ENCODE results near the gene FSCB.

FSCB gene

DNA sequence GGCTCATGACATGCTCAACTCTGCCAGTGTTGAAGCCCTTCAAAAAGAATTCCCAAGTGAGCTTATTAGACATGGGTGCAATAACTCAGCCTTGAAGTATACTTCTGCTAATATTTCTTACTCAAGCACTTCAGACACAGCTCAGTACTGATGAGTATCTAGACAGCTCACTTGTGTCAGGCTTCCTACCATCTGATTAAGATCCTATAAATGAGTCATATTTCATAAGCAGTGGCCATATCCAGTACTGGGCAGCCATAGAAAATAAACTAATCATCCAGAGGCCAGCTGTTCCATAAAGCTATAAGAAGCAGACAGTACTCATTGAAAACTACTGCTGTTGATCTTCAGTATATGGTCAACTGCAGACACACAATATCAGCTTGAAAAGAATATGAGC, 12.9 kb downstream of the FSCB start:
- Histone ChIP-seq H2AFZ (ENCODE audit: low read length) (no peak overlapping the region), H4K20me1 (ENCODE audit: insufficient read depth, low read length) (no peaks in the 10 kb centered on the region), H3K79me2 (ENCODE audit: low read length) (no peaks in the 10 kb centered on the region), H3K27me3 (replicated peaks; ENCODE audit: insufficient read depth, low read length) (no peaks in the 10 kb centered on the region), H3K9ac (ENCODE audit: low read length) (no peak overlapping the region), H3K27ac (ENCODE audit: low read length) (no peak overlapping the region), H3K9me3 (replicated peaks; ENCODE audit: insufficient read depth, low read length) (no peaks in the 10 kb centered on the region), H3K4me3 (ENCODE audit: low read length) (no peak overlapping the region), H3F3A (ENCODE audit: insufficient read depth, low read length) (no peaks in the 10 kb centered on the region), H3K4me1 (ENCODE audit: low read length) (no peaks in the 10 kb centered on the region), H3K4me2 (ENCODE audit: low read depth, low read length) (no peak overlapping the region), H3K9me2 (replicated peaks; ENCODE audit: insufficient read depth, low read length) (no peaks in the 10 kb centered on the region), H3K36me3 (replicated peaks; ENCODE audit: insufficient read depth, low read length) (no peaks in the 10 kb centered on the region)
- DNase-seq = no peak
- TF ChIP-seq EZH2phosphoT487 (IDR thresholded peaks at IDR 0.05; ENCODE audit: low read length) (no peak), EZH2 (optimal IDR thresholded peaks at IDR 0.05; ENCODE audit: low read depth, low read length) (no peak)
- TF ChIP-seq, protein P1, sequence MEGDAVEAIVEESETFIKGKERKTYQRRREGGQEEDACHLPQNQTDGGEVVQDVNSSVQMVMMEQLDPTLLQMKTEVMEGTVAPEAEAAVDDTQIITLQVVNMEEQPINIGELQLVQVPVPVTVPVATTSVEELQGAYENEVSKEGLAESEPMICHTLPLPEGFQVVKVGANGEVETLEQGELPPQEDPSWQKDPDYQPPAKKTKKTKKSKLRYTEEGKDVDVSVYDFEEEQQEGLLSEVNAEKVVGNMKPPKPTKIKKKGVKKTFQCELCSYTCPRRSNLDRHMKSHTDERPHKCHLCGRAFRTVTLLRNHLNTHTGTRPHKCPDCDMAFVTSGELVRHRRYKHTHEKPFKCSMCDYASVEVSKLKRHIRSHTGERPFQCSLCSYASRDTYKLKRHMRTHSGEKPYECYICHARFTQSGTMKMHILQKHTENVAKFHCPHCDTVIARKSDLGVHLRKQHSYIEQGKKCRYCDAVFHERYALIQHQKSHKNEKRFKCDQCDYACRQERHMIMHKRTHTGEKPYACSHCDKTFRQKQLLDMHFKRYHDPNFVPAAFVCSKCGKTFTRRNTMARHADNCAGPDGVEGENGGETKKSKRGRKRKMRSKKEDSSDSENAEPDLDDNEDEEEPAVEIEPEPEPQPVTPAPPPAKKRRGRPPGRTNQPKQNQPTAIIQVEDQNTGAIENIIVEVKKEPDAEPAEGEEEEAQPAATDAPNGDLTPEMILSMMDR (IDR thresholded peaks at IDR 0.05; ENCODE audit: low read length) = no peak

DNA sequence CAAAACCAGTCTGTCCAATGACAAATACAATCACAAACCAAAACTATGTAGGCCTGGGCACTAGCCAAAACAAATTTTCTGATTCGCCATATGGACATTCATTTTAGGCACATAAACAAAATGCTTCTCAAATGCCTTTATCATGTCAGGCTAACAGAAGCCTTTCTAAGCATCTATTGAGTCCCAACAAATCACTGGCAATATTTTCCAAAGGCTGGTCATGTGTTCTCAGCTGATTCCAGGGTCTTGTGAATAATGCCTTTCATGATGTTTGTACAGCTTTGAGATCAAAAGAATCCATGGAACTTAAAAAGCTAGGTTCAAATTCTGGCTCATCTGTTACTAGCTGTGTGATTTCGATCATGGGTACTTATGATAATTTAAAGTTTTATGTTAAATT, 16.1 kb downstream of the FSCB start:
- H3K9me3 ChIP-seq (replicated peaks; ENCODE audit: insufficient read depth, low read length) = no peaks in the 10 kb centered on the region
- H4K20me1 ChIP-seq (ENCODE audit: insufficient read depth, low read length) = no peaks in the 10 kb centered on the region
- H3K27ac ChIP-seq (ENCODE audit: low read length) = no peak overlapping the region
- H3K4me1 ChIP-seq (ENCODE audit: low read length) = no peaks in the 10 kb centered on the region
- no peaks in the 10 kb centered on the region for H3K36me3 ChIP-seq (replicated peaks; ENCODE audit: insufficient read depth, low read length)
- no peaks in the 10 kb centered on the region for H3K9me2 ChIP-seq (replicated peaks; ENCODE audit: insufficient read depth, low read length)
- H2AFZ ChIP-seq (ENCODE audit: low read length) = no peak overlapping the region
- TF ChIP-seq, protein P1 (IDR thresholded peaks at IDR 0.05; ENCODE audit: low read length) = no peak
- TF ChIP-seq EZH2phosphoT487 (IDR thresholded peaks at IDR 0.05; ENCODE audit: low read length) (no peak), EZH2 (optimal IDR thresholded peaks at IDR 0.05; ENCODE audit: low read depth, low read length) (no peak)
- no peaks in the 10 kb centered on the region for H3K27me3 ChIP-seq (replicated peaks; ENCODE audit: insufficient read depth, low read length)
- H3K79me2 ChIP-seq (ENCODE audit: low read length) = no peaks in the 10 kb centered on the region
- no peak for DNase-seq
- H3K4me3 ChIP-seq (ENCODE audit: low read length) = no peak overlapping the region
- no peaks in the 10 kb centered on the region for H3F3A ChIP-seq (ENCODE audit: insufficient read depth, low read length)
- H3K9ac ChIP-seq (ENCODE audit: low read length) = no peak overlapping the region
- no peak overlapping the region for H3K4me2 ChIP-seq (ENCODE audit: low read depth, low read length)

DNA sequence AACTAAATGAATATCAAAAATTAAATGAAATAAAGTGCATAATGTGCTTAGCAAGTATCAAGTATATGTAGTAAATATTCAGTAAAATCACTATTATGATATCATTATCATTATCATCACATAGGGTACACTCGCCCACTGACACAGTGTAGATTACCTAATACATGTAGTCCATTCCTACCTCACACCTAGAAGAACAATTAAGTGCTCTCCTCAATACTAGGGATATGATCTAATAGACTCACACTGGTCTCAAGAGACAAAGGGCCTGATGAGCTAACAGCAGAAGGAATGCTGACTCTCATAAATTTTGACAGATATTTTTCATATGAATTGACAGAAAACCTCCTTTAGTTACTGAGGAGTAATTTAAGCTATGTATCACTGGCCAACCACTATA, 29.1 kb downstream of the FSCB start:
- Histone ChIP-seq H3F3A (ENCODE audit: insufficient read depth, low read length) (no peaks in the 10 kb centered on the region), H3K79me2 (ENCODE audit: low read length) (no peaks in the 10 kb centered on the region), H3K36me3 (replicated peaks; ENCODE audit: insufficient read depth, low read length) (no peaks in the 10 kb centered on the region), H4K20me1 (ENCODE audit: insufficient read depth, low read length) (no peaks in the 10 kb centered on the region), H3K9me2 (replicated peaks; ENCODE audit: insufficient read depth, low read length) (no peaks in the 10 kb centered on the region), H3K4me1 (ENCODE audit: low read length) (no peaks in the 10 kb centered on the region), H3K4me2 (ENCODE audit: low read depth, low read length) (no peak overlapping the region), H3K9ac (ENCODE audit: low read length) (no peak overlapping the region), H3K27ac (ENCODE audit: low read length) (no peak overlapping the region), H3K9me3 (replicated peaks; ENCODE audit: insufficient read depth, low read length) (no peaks in the 10 kb centered on the region), H3K4me3 (ENCODE audit: low read length) (no peak overlapping the region), H3K27me3 (replicated peaks; ENCODE audit: insufficient read depth, low read length) (no peaks in the 10 kb centered on the region), H2AFZ (ENCODE audit: low read length) (no peak overlapping the region)
- DNase-seq = no peak
- no peak for TF ChIP-seq EZH2phosphoT487 (IDR thresholded peaks at IDR 0.05; ENCODE audit: low read length)
- TF ChIP-seq EZH2 (optimal IDR thresholded peaks at IDR 0.05; ENCODE audit: low read depth, low read length) = no peak
- TF ChIP-seq, protein P1 (IDR thresholded peaks at IDR 0.05; ENCODE audit: low read length) = no peak

All from MM.1S (cell line).